Measurements from ENCODE around the gene ZNF277.

Gene ZNF277

GRCh38 chr7:112262036-112262435 is 55.5 kb downstream of the ZNF277 start:
- no peak overlapping the region for H3K4me3 ChIP-seq (ENCODE audit: low read depth in 1 of 5, low read length in 5 of 5)
- H3K27me3 ChIP-seq (ENCODE audit: control insufficient read depth in 5 of 5, insufficient read depth in 4 of 5, low read length in 5 of 5), result no peaks in the 10 kb centered on the region
- no peaks in the 10 kb centered on the region for H3K36me3 ChIP-seq (ENCODE audit: control insufficient read depth in 5 of 5, insufficient read depth in 5 of 5, low read length in 5 of 5)
- peaks cover 0 to 13% (median 8%) of the 10 kb centered on the region in 5 donors for H3K4me1 ChIP-seq (ENCODE audit: control insufficient read depth in 5 of 5, insufficient read depth in 5 of 5, low read length in 5 of 5)
- H3K9ac ChIP-seq (ENCODE audit: low read length in 5 of 5), result no peak overlapping the region
- H3K27ac ChIP-seq (ENCODE audit: low read depth, low read length), result no peak overlapping the region
- H3K9me3 ChIP-seq (ENCODE audit: control insufficient read depth in 5 of 5, low read length in 5 of 5), result no peaks in the 10 kb centered on the region

GRCh38 chr7:112262855-112263487 is 56.5 kb downstream of the ZNF277 start:
- Histone ChIP-seq H3K9ac (ENCODE audit: low read length in 5 of 5) (no peak overlapping the region), H3K4me1 (ENCODE audit: control insufficient read depth in 5 of 5, insufficient read depth in 5 of 5, low read length in 5 of 5) (peaks cover 0 to 17% (median 8%) of the 10 kb centered on the region in 5 donors), H3K4me3 (ENCODE audit: low read depth in 1 of 5, low read length in 5 of 5) (no peak overlapping the region), H3K27ac (ENCODE audit: low read depth, low read length) (no peak overlapping the region), H3K9me3 (ENCODE audit: control insufficient read depth in 5 of 5, low read length in 5 of 5) (no peaks in the 10 kb centered on the region), H3K27me3 (ENCODE audit: control insufficient read depth in 5 of 5, insufficient read depth in 4 of 5, low read length in 5 of 5) (no peaks in the 10 kb centered on the region), H3K36me3 (ENCODE audit: control insufficient read depth in 5 of 5, insufficient read depth in 5 of 5, low read length in 5 of 5) (no peaks in the 10 kb centered on the region)

- Histone ChIP-seq H3K4me3 (ENCODE audit: low read depth in 1 of 5, low read length in 5 of 5) (no peak overlapping the region), H3K9ac (ENCODE audit: low read length in 5 of 5) (no peak overlapping the region), H3K4me1 (ENCODE audit: control insufficient read depth in 5 of 5, insufficient read depth in 5 of 5, low read length in 5 of 5) (peaks cover 0 to 17% (median 8%) of the 10 kb centered on the region in 5 donors), H3K9me3 (ENCODE audit: control insufficient read depth in 5 of 5, low read length in 5 of 5) (no peaks in the 10 kb centered on the region), H3K27me3 (ENCODE audit: control insufficient read depth in 5 of 5, insufficient read depth in 4 of 5, low read length in 5 of 5) (no peaks in the 10 kb centered on the region), H3K27ac (ENCODE audit: low read depth, low read length) (no peak overlapping the region), H3K36me3 (ENCODE audit: control insufficient read depth in 5 of 5, insufficient read depth in 5 of 5, low read length in 5 of 5) (no peaks in the 10 kb centered on the region)
Measured at GRCh38 chr7:112263519-112263918, 57.0 kb downstream of the ZNF277 start.

GRCh38 chr7:112266141-112266540 is 59.6 kb downstream of the ZNF277 start:
- H3K27ac ChIP-seq (ENCODE audit: low read depth, low read length), result no peak overlapping the region
- H3K9me3 ChIP-seq (ENCODE audit: control insufficient read depth in 5 of 5, low read length in 5 of 5), result no peaks in the 10 kb centered on the region
- H3K27me3 ChIP-seq (ENCODE audit: control insufficient read depth in 5 of 5, insufficient read depth in 4 of 5, low read length in 5 of 5), result no peaks in the 10 kb centered on the region
- no peak overlapping the region for H3K9ac ChIP-seq (ENCODE audit: low read length in 5 of 5)
- peaks cover 0 to 17% (median 8%) of the 10 kb centered on the region in 5 donors for H3K4me1 ChIP-seq (ENCODE audit: control insufficient read depth in 5 of 5, insufficient read depth in 5 of 5, low read length in 5 of 5)
- H3K36me3 ChIP-seq (ENCODE audit: control insufficient read depth in 5 of 5, insufficient read depth in 5 of 5, low read length in 5 of 5), result no peaks in the 10 kb centered on the region
- no peak overlapping the region for H3K4me3 ChIP-seq (ENCODE audit: low read depth in 1 of 5, low read length in 5 of 5)

GRCh38 chr7:112266595-112267270 is 60.2 kb downstream of the ZNF277 start:
- Histone ChIP-seq H3K4me1 (ENCODE audit: control insufficient read depth in 5 of 5, insufficient read depth in 5 of 5, low read length in 5 of 5) (peaks cover 0 to 17% (median 8%) of the 10 kb centered on the region in 5 donors), H3K36me3 (ENCODE audit: control insufficient read depth in 5 of 5, insufficient read depth in 5 of 5, low read length in 5 of 5) (no peaks in the 10 kb centered on the region), H3K27me3 (ENCODE audit: control insufficient read depth in 5 of 5, insufficient read depth in 4 of 5, low read length in 5 of 5) (no peaks in the 10 kb centered on the region)

GRCh38 chr7:112267944-112268691 is 61.6 kb downstream of the ZNF277 start:
- Histone ChIP-seq H3K27me3 (ENCODE audit: control insufficient read depth in 5 of 5, insufficient read depth in 4 of 5, low read length in 5 of 5) (no peaks in the 10 kb centered on the region), H3K36me3 (ENCODE audit: control insufficient read depth in 5 of 5, insufficient read depth in 5 of 5, low read length in 5 of 5) (no peaks in the 10 kb centered on the region), H3K4me3 (ENCODE audit: low read depth in 1 of 5, low read length in 5 of 5) (no peak overlapping the region), H3K4me1 (ENCODE audit: control insufficient read depth in 5 of 5, insufficient read depth in 5 of 5, low read length in 5 of 5) (peaks cover 0 to 17% (median 8%) of the 10 kb centered on the region in 5 donors), H3K27ac (ENCODE audit: low read depth, low read length) (no peak overlapping the region), H3K9me3 (ENCODE audit: control insufficient read depth in 5 of 5, low read length in 5 of 5) (peaks cover 0 to 4% (median 3%) of the 10 kb centered on the region in 5 donors), H3K9ac (ENCODE audit: low read length in 5 of 5) (no peak overlapping the region)

More at GRCh38 chr7:112266595-112267270, 60.2 kb downstream of the ZNF277 start:
- Histone ChIP-seq H3K9ac (ENCODE audit: low read length in 5 of 5) (no peak overlapping the region), H3K9me3 (ENCODE audit: control insufficient read depth in 5 of 5, low read length in 5 of 5) (no peaks in the 10 kb centered on the region), H3K27ac (ENCODE audit: low read depth, low read length) (no peak overlapping the region), H3K4me3 (ENCODE audit: low read depth in 1 of 5, low read length in 5 of 5) (no peak overlapping the region)

- Histone ChIP-seq H3K27me3 (ENCODE audit: control insufficient read depth in 5 of 5, insufficient read depth in 4 of 5, low read length in 5 of 5) (no peaks in the 10 kb centered on the region), H3K4me3 (ENCODE audit: low read depth in 1 of 5, low read length in 5 of 5) (no peak overlapping the region), H3K4me1 (ENCODE audit: control insufficient read depth in 5 of 5, insufficient read depth in 5 of 5, low read length in 5 of 5) (peaks cover 0 to 13% (median 4%) of the 10 kb centered on the region in 5 donors), H3K9me3 (ENCODE audit: control insufficient read depth in 5 of 5, low read length in 5 of 5) (peaks cover 0 to 5% (median 4%) of the 10 kb centered on the region in 5 donors), H3K36me3 (ENCODE audit: control insufficient read depth in 5 of 5, insufficient read depth in 5 of 5, low read length in 5 of 5) (no peaks in the 10 kb centered on the region), H3K9ac (ENCODE audit: low read length in 5 of 5) (no peak overlapping the region), H3K27ac (ENCODE audit: low read depth, low read length) (no peak overlapping the region)
Measured at GRCh38 chr7:112271162-112271561, 64.7 kb downstream of the ZNF277 start.

GRCh38 chr7:112272921-112273561 is 66.5 kb downstream of the ZNF277 start:
- H3K4me3 ChIP-seq (ENCODE audit: low read depth in 1 of 5, low read length in 5 of 5), result no peak overlapping the region
- no peaks in the 10 kb centered on the region for H3K4me1 ChIP-seq (ENCODE audit: control insufficient read depth in 5 of 5, insufficient read depth in 5 of 5, low read length in 5 of 5)
- no peaks in the 10 kb centered on the region for H3K27me3 ChIP-seq (ENCODE audit: control insufficient read depth in 5 of 5, insufficient read depth in 4 of 5, low read length in 5 of 5)
- no peak overlapping the region for H3K27ac ChIP-seq (ENCODE audit: low read depth, low read length)
- no peak overlapping the region for H3K9ac ChIP-seq (ENCODE audit: low read length in 5 of 5)
- no peaks in the 10 kb centered on the region for H3K36me3 ChIP-seq (ENCODE audit: control insufficient read depth in 5 of 5, insufficient read depth in 5 of 5, low read length in 5 of 5)
- H3K9me3 ChIP-seq (ENCODE audit: control insufficient read depth in 5 of 5, low read length in 5 of 5), result peaks cover 0 to 5% (median 4%) of the 10 kb centered on the region in 5 donors

GRCh38 chr7:112279042-112279441 is 72.5 kb downstream of the ZNF277 start:
- Histone ChIP-seq H3K9me3 (ENCODE audit: control insufficient read depth in 5 of 5, low read length in 5 of 5) (no peaks in the 10 kb centered on the region), H3K9ac (ENCODE audit: low read length in 5 of 5) (no peak overlapping the region), H3K4me3 (ENCODE audit: low read depth in 1 of 5, low read length in 5 of 5) (no peak overlapping the region), H3K27ac (ENCODE audit: low read depth, low read length) (no peak overlapping the region), H3K4me1 (ENCODE audit: control insufficient read depth in 5 of 5, insufficient read depth in 5 of 5, low read length in 5 of 5) (no peaks in the 10 kb centered on the region), H3K27me3 (ENCODE audit: control insufficient read depth in 5 of 5, insufficient read depth in 4 of 5, low read length in 5 of 5) (no peaks in the 10 kb centered on the region), H3K36me3 (ENCODE audit: control insufficient read depth in 5 of 5, insufficient read depth in 5 of 5, low read length in 5 of 5) (no peaks in the 10 kb centered on the region)

Measured in subcutaneous abdominal adipose tissue (tissue), 5 donors.